Gastroesophageal sphincter (tissue), 3 donors: ENCODE measurements around the gene ANO7.

ENCODE experiments used
- CTCF ChIP-seq, 4 experiments: fragments of 200-600 bp in 2 of 4; fragments of 450-650 bp in 2 of 4; sonication (generic) in 1 of 4; IDR thresholded peaks; one replicate each; pipeline ENCODE4 v1.5.1; 2017 to 2019; ENCODE audit warnings: antibody characterized with exemption in 4 of 4, mild to moderate bottlenecking in 2 of 4, moderate library complexity in 2 of 4
- EP300 ChIP-seq: sonication (generic); formaldehyde crosslinking; IDR thresholded peaks from one replicate; pipeline ENCODE4 v1.6.1; 2017; ENCODE audit warnings: antibody characterized with exemption, mild to moderate bottlenecking
- POLR2A ChIP-seq, 2 donors: fragments of 450-650 bp; IDR thresholded peaks; one replicate each; pipeline ENCODE4 v1.6.1; 2017; ENCODE audit warnings: antibody characterized with exemption in 2 of 2, mild to moderate bottlenecking in 2 of 2, moderate library complexity in 1 of 2
- POLR2AphosphoS5 ChIP-seq: sonication (generic); formaldehyde crosslinking; IDR thresholded peaks from one replicate; pipeline ENCODE4 v1.6.1; 2017; ENCODE audit warnings: antibody characterized with exemption

DNA sequence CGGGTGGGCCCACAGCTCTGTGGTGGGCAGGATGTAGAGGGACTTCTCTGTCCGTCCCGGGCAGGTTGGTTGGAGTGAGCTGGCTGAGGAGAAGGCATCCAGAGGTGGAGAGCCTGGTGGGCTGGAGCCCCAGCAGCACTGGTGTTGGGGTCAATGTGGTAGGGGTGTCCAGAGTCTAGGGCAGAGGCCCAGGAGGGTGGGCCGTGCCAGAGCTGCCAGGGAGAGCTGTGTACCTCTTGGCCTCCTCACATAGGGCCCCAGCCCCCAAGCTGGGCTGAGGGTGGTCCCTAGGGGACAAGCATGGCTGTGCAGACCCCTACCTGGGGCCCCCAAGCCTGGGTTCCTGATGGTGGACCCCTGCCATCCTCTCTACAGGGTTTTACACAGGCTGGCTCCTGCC, 16.0 kb downstream of the ANO7 start:
- TF ChIP-seq CTCF (IDR thresholded peaks at IDR 0.05), result no peak
- TF ChIP-seq EP300, result no peak
- no peak for TF ChIP-seq POLR2AphosphoS5
- no peak for TF ChIP-seq POLR2A (IDR thresholded peaks at IDR 0.05)
